ENCODE results near the gene GRID2. TPM values are rescaled to one million over a fixed set of nuclear protein-coding genes. Genes with fewer than 3 reads are reported as not detected.

Gene GRID2
- total RNA-seq, 1 experiment from 2014 or later: not detected

GRCh38 chr4:92952426-92952825 is 648.7 kb downstream of the GRID2 start:
- H3K36me3 Mint-ChIP-seq (ENCODE audit: insufficient read depth, unreplicated experiment): no peaks in the 10 kb centered on the region
- BruUV-seq (replicated peaks): no TSS peak

GRCh38 chr4:92952897-92953296 is 649.1 kb downstream of the GRID2 start:
- Mint-ChIP-seq H3K9me3 (ENCODE audit: unreplicated experiment) (no peaks in the 10 kb centered on the region), H3K4me3 (ENCODE audit: unreplicated experiment) (no peak overlapping the region), H3K36me3 (ENCODE audit: insufficient read depth, unreplicated experiment) (no peaks in the 10 kb centered on the region), H3K27ac (ENCODE audit: unreplicated experiment) (no peak overlapping the region), H3K27me3 (ENCODE audit: insufficient read depth, unreplicated experiment) (no peaks in the 10 kb centered on the region), H3K4me1 (ENCODE audit: low read depth, unreplicated experiment) (no peaks in the 10 kb centered on the region)
- intact Hi-C loops (cut with micrococcal nuclease; ENCODE audit: unreplicated experiment): no loop called here
- BruUV-seq (replicated peaks): no TSS peak
- TF ChIP-seq CTCF (IDR thresholded peaks at IDR 0.05; ENCODE audit: insufficient read depth in 1 of 2, low read depth in 1 of 2, low read length in 1 of 2, severe bottlenecking in 1 of 2, unreplicated experiment in 1 of 2): no peak
- Histone ChIP-seq H3K27me3 (replicated peaks; ENCODE audit: control insufficient read depth, insufficient read depth, low read length) (no peaks in the 10 kb centered on the region), H3K9me3 (no peaks in the 10 kb centered on the region), H3K4me1 (no peaks in the 10 kb centered on the region), H3K4me3 (ENCODE audit: low read depth, low read length) (no peak overlapping the region), H3K36me3 (ENCODE audit: control insufficient read depth, insufficient read depth, low read length) (no peaks in the 10 kb centered on the region)
- CTCF ChIA-PET: no interaction called here
- POLR2A ChIA-PET: no interaction called here
- no peak for DNase-seq

More at GRCh38 chr4:92952426-92952825, 648.7 kb downstream of the GRID2 start:
- Mint-ChIP-seq H3K9me3 (ENCODE audit: unreplicated experiment) (no peaks in the 10 kb centered on the region), H3K4me1 (ENCODE audit: low read depth, unreplicated experiment) (no peaks in the 10 kb centered on the region), H3K27me3 (ENCODE audit: insufficient read depth, unreplicated experiment) (no peaks in the 10 kb centered on the region), H3K4me3 (ENCODE audit: unreplicated experiment) (no peak overlapping the region), H3K27ac (ENCODE audit: unreplicated experiment) (no peak overlapping the region)
- Histone ChIP-seq H3K4me3 (ENCODE audit: low read depth, low read length) (no peak overlapping the region), H3K36me3 (ENCODE audit: control insufficient read depth, insufficient read depth, low read length) (no peaks in the 10 kb centered on the region), H3K4me1 (no peaks in the 10 kb centered on the region), H3K27me3 (replicated peaks; ENCODE audit: control insufficient read depth, insufficient read depth, low read length) (no peaks in the 10 kb centered on the region), H3K9me3 (no peaks in the 10 kb centered on the region)
- ChIA-PET CTCF (no interaction called here), POLR2A (no interaction called here)
- no peak for DNase-seq
- no peak for TF ChIP-seq CTCF (IDR thresholded peaks at IDR 0.05; ENCODE audit: insufficient read depth in 1 of 2, low read depth in 1 of 2, low read length in 1 of 2, severe bottlenecking in 1 of 2, unreplicated experiment in 1 of 2)
- intact Hi-C loops (cut with micrococcal nuclease; ENCODE audit: unreplicated experiment): no loop called here

- intact Hi-C loops (cut with micrococcal nuclease; ENCODE audit: unreplicated experiment): no loop called here
- POLR2A ChIA-PET: no interaction called here
- Histone ChIP-seq H3K27me3 (replicated peaks; ENCODE audit: control insufficient read depth, insufficient read depth, low read length) (no peaks in the 10 kb centered on the region), H3K4me3 (ENCODE audit: low read depth, low read length) (no peak overlapping the region), H3K9me3 (no peaks in the 10 kb centered on the region), H3K36me3 (ENCODE audit: control insufficient read depth, insufficient read depth, low read length) (no peaks in the 10 kb centered on the region), H3K4me1 (no peaks in the 10 kb centered on the region)
- H3K36me3 Mint-ChIP-seq (ENCODE audit: insufficient read depth, unreplicated experiment): no peaks in the 10 kb centered on the region
- CTCF ChIA-PET: no interaction called here
- BruUV-seq (replicated peaks): no TSS peak
- no peak for TF ChIP-seq CTCF (IDR thresholded peaks at IDR 0.05; ENCODE audit: insufficient read depth in 1 of 2, low read depth in 1 of 2, low read length in 1 of 2, severe bottlenecking in 1 of 2, unreplicated experiment in 1 of 2)
- H3K27ac Mint-ChIP-seq (ENCODE audit: unreplicated experiment): no peak overlapping the region
- H3K4me1 Mint-ChIP-seq (ENCODE audit: low read depth, unreplicated experiment): no peaks in the 10 kb centered on the region
- H3K4me3 Mint-ChIP-seq (ENCODE audit: unreplicated experiment): no peak overlapping the region
- H3K27me3 Mint-ChIP-seq (ENCODE audit: insufficient read depth, unreplicated experiment): no peaks in the 10 kb centered on the region
- no peak for DNase-seq
- no peaks in the 10 kb centered on the region for H3K9me3 Mint-ChIP-seq (ENCODE audit: unreplicated experiment)
Measured at GRCh38 chr4:92953462-92953861, 649.7 kb downstream of the GRID2 start.
